GM12864 (cell line): Measurements from ENCODE around the gene CFAP299.

Source experiments
- DNase-seq: peaks from one replicate; pipeline ENCODE4 v3.0.0-alpha.2; 2011; ENCODE audit warnings: low read depth
- H3K4me3 ChIP-seq: 2 replicates; pipeline ENCODE4 v1.5.1; 2011; ENCODE audit warnings: mild to moderate bottlenecking, low read depth, low read length, control low read depth
- TF ChIP-seq, protein P1 (sequence below): IDR thresholded peaks from 2 replicates; pipeline ENCODE4 v1.5.1; 2011; ENCODE audit warnings: low read depth, mild to moderate bottlenecking, moderate library complexity, low read length, control low read depth, inconsistent platforms; ENCODE audit errors: missing control alignments

Gene CFAP299

DNA sequence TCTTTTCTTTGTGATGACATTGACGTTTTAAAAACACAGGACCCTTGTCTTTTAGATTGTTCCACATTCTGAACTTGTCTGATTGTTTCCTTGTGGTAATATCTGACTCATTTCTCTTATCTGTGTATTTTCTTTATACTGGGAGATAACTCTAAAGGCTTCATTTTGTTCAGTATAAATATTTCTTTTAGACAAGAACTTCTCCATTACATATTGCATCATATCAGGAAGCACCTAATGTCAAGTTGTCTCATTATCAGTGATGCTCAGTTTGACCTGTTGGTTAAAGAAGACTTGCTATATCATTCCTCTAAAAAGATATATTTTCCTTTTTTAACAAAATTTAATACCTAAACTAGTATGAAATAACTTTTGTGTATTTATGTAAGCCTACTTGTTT, 542.7 kb downstream of the CFAP299 start:
- no peak for DNase-seq
- TF ChIP-seq, protein P1, sequence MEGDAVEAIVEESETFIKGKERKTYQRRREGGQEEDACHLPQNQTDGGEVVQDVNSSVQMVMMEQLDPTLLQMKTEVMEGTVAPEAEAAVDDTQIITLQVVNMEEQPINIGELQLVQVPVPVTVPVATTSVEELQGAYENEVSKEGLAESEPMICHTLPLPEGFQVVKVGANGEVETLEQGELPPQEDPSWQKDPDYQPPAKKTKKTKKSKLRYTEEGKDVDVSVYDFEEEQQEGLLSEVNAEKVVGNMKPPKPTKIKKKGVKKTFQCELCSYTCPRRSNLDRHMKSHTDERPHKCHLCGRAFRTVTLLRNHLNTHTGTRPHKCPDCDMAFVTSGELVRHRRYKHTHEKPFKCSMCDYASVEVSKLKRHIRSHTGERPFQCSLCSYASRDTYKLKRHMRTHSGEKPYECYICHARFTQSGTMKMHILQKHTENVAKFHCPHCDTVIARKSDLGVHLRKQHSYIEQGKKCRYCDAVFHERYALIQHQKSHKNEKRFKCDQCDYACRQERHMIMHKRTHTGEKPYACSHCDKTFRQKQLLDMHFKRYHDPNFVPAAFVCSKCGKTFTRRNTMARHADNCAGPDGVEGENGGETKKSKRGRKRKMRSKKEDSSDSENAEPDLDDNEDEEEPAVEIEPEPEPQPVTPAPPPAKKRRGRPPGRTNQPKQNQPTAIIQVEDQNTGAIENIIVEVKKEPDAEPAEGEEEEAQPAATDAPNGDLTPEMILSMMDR: no peak
- no peak overlapping the region for H3K4me3 ChIP-seq

DNA sequence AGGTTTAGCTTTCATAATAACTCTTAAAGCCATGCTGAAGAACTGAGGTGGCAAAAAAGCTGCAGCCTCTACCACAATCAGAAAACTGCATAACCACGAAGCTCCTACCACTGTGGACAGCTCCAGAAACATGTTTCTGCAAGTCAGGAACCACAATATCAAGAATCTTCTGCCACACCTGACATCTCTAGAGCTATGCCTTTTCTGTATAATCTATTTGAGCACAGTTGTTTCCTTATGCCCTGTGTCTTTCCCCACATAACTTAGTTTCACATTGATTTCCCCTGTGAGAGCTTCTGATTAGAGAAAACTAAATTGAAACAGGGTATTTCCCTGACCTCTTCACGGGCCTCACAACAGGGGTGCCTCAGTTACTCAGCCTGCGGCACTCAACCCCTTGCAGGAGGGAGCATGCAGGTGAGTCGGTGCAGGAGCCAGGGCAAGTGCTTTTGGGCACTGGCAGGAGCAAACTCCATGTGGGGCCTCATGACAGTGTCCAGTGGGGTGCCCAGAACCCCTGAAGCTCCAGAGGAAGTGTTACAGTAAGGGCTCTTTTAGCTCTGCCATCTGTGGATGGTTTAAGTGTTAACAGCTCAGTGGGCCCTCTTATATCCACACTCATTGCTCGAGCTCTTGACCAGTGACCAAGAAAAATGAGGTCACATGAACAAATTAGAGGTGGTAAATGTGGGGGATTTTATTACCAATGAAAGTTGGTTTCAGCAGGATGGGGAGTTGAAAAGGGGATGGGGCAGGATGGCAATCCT, 562.2 kb downstream of the CFAP299 start:
- H3K4me3 ChIP-seq: no peak overlapping the region
- TF ChIP-seq, protein P1: no peak
- no peak for DNase-seq

DNA sequence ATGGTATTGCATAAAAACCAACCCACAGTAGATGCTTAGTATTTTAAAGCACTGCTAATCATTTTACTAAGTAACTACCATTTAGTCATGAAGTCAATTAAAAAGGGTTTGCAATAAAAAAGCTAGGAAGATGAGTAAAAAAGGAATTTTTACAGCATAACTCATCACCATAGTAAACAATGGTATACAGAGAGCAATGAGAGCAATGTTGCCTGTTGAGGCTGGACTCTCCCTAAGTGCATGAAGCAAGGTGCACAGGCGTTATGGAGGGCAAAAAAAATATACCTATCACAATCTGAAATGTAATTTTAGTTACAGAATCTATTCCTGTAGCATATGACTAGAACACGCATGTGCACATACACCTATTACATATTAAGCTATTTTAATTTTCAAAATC, 565.4 kb downstream of the CFAP299 start:
- no peak for DNase-seq
- TF ChIP-seq, protein P1: no peak
- no peak overlapping the region for H3K4me3 ChIP-seq

GRCh38 chr4:80903020-80903419, 567.5 kb downstream of the CFAP299 start:
- TF ChIP-seq, protein P1: no peak
- DNase-seq: no peak
- H3K4me3 ChIP-seq: no peak overlapping the region

- DNase-seq: no peak
- no peak overlapping the region for H3K4me3 ChIP-seq
- TF ChIP-seq, protein P1: no peak
Observed at GRCh38 chr4:80909938-80910337, 574.4 kb downstream of the CFAP299 start.

DNA sequence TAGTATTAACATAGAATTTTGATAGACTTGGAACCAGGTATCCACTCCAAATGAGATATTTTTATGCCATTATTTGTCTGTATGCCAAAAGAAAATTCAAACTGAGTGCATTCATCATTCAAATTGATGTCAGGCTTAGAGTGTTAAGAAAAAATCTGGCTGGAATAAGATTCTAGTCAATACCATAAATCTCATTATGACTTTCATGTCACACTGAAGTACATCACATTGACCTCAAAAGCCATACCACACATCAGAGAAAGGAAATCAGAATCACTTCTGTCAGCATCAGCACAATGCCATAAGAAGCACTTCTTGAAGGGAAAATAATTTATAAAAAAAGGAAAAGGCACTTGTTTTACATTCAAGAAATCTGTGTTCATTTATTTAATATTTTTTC, 575.9 kb downstream of the CFAP299 start:
- no peak overlapping the region for H3K4me3 ChIP-seq
- TF ChIP-seq, protein P1: no peak
- DNase-seq: no peak

DNA sequence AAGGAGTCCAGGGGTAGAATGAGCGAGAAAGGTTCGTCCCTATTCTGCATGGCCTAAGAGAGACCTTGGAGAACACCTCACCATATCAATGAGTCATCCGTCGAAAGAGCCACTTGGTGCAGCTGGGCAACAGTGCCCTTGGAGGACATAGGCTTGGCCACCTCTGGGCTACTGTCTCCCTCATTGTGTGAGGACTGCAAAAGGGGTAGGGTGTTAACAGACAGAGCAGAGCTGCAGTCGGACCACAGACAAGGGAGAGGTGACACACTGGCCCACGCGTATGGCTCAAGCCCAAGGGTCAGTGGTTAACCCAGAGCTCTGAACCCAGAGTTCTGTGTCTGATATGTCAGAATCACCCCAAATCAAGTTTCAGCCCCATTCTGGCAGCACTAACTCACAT, 576.8 kb downstream of the CFAP299 start:
- DNase-seq: no peak
- TF ChIP-seq, protein P1: no peak
- no peak overlapping the region for H3K4me3 ChIP-seq
